NCI-H2171 treated with DMSO at 0.1 percent for 48 hours (cell line): Measurements from ENCODE around the gene RBBP8NL.
"Not testable (repeated sequence)": the region's sequence is repeated elsewhere in the genome, so short reads cannot be mapped to it uniquely, and the experiment has no call there.

Experiments used
- DNase-seq: peaks from one replicate; lab custom pipeline; 2025; lab: John Stamatoyannopoulos, UW

Gene RBBP8NL

GRCh38 chr20:62445553-62446340 is 18.4 kb upstream of the RBBP8NL start:
- DNase-seq: peak; percentile 91

GRCh38 chr20:62444286-62444685 is 16.9 kb upstream of the RBBP8NL start:
- DNase-seq: no peak

- DNase-seq: no peak
These were observed 14.7 kb upstream of the RBBP8NL start for GRCh38 chr20:62441987-62442539.

GRCh38 chr20:62439218-62439617 is 11.9 kb upstream of the RBBP8NL start:
- DNase-seq: no peak

GRCh38 chr20:62437927-62438326 is 10.6 kb upstream of the RBBP8NL start:
- peak; percentile 13 for DNase-seq

GRCh38 chr20:62437496-62437895 is 10.2 kb upstream of the RBBP8NL start:
- no peak for DNase-seq

GRCh38 chr20:62436692-62437091 is 9.4 kb upstream of the RBBP8NL start:
- DNase-seq: no peak

GRCh38 chr20:62433658-62434497 is 6.5 kb upstream of the RBBP8NL start:
- no peak for DNase-seq

GRCh38 chr20:62430866-62431447 is 3.6 kb upstream of the RBBP8NL start:
- DNase-seq: no peak

- DNase-seq: no peak
These were observed 3.0 kb upstream of the RBBP8NL start for GRCh38 chr20:62430311-62430853.

- no peak for DNase-seq
These were observed 2.3 kb upstream of the RBBP8NL start for GRCh38 chr20:62429455-62430310.

GRCh38 chr20:62428396-62429295 is 1.3 kb upstream of the RBBP8NL start:
- DNase-seq: no peak

GRCh38 chr20:62428002-62428372 is 648 bp upstream of the RBBP8NL start:
- no peak for DNase-seq

- DNase-seq: peak; percentile 56
These were observed 624 bp downstream of the RBBP8NL start for GRCh38 chr20:62426699-62427131.

GRCh38 chr20:62426059-62426348 is 1.3 kb downstream of the RBBP8NL start:
- DNase-seq: not testable (repeated sequence)

GRCh38 chr20:62425281-62426058 is 1.9 kb downstream of the RBBP8NL start:
- DNase-seq: no peak

- DNase-seq: no peak
These were observed 2.9 kb downstream of the RBBP8NL start for GRCh38 chr20:62424249-62425107.

- DNase-seq: no peak
These were observed 4.0 kb downstream of the RBBP8NL start for GRCh38 chr20:62423326-62423706.
